Hepatic stellate cell (primary cell): ENCODE results near the gene ACTA2.

Source experiments
- DNase-seq: peaks from one replicate; pipeline ENCODE4 v3.0.0; 2011; ENCODE audit warnings: low spot score

Gene ACTA2

DNA sequence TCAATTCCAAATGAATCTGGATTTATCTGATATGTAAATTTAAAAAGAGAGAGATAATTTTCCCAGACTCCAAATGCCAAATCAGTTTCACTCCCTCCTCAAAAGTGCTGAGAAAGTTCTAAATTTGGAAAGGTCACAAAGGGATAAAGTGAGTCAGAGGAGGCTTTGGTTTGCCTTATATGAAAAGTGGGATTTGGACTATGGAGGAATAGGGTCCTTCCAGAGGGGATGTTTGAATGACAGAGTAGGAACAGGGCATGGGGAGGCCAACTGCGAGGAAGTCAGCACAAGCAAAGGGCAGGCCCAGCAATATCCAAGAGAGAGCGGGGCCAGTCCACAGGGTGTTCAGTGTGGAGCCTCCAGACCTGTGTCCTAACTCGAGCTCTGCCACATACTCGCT, 28.2 kb upstream of the ACTA2 start:
- DNase-seq = no peak

DNA sequence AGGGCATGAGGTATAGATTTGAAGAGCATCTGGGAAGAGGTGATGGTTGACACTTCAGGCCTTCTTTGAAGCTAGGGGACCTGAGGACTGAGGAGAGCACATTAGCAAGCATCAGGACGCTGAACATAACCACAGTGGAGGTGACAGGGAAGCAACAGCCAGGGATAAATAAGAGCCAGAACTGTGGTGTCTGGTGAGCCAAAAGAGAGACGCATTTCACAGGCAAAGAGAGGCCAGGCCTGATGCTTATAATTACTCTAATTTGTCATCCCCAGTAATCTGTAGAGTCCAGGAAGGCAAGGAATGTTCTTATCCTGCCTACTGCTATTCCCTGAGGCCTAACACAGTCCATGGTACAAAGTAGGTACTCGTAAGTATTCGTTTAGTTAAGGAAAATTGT, 27.7 kb upstream of the ACTA2 start:
- DNase-seq = no peak

DNA sequence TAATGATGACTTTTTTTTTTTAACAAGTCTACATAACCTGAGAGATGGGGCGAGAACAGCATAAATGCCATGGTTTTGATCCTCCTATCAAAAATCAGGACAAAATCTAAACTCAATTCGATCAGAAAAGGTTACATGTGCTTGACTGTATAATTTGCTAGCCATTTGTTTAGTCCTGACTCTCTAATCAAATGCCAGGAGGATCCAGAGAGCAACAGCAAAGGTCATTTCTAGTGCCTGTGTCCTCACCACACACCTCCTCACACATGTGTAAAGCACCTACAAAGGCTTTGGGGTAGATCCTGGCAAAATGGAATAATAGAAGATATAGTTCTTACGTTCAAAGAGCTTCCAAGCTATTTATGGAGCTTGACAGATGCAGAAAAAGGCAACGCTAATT, 27.0 kb upstream of the ACTA2 start:
- DNase-seq = no peak

DNA sequence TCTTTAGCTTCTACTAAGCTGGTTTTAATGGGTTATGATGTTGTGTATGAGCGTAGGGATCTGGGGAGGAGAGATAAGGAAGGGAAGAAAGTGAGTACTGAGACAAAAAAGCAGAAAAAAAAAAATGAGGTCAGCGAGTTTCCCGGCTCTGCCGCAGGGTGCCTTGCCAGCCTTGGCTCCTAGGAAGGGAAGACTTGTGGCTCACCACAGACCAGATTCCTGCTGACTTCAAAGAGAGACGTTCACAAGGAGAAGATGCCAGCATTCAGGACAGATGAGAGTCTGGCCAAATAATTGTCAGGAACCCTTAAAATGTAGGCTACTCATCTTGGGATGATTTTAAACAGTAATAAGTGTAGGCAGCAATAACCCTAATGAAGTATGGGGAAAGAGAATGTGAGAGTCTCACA, 26.6 kb upstream of the ACTA2 start:
- no peak for DNase-seq

DNA sequence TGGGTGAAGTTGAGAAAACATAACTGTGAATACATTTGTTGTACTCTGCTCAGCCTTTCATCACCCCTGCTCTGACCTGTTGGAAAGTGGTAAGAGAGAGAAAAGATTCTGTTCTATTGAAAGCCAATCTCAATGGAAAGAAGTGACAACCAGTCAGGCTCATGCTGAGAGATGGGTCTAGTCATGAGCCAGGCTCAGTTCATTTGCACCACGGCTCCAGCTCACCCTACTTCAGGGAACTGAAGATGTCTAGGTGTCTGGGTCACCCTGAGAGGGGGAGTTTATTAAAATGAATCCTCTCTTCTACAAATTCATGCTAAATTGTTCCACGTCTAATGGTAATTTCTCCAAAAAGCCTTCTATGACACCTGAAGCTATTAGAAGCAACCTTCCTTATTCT, 25.9 kb upstream of the ACTA2 start:
- no peak for DNase-seq

DNA sequence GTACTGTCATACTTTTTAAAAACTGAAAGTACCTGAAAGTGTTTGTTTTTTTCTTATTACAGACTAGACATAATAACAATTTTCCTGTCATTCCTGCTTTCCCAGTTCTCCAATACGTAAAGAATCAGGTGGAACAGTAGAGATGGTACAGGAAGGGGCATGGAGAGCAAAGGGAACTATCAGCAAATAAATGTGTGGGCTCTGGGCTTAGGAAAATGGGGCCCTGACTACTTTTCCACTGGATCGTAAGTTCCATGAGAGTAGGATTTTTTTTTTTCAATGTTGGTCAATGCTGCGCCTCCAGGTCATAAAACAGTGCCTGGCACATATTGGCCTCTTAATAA, 22.8 kb upstream of the ACTA2 start:
- no peak for DNase-seq

DNA sequence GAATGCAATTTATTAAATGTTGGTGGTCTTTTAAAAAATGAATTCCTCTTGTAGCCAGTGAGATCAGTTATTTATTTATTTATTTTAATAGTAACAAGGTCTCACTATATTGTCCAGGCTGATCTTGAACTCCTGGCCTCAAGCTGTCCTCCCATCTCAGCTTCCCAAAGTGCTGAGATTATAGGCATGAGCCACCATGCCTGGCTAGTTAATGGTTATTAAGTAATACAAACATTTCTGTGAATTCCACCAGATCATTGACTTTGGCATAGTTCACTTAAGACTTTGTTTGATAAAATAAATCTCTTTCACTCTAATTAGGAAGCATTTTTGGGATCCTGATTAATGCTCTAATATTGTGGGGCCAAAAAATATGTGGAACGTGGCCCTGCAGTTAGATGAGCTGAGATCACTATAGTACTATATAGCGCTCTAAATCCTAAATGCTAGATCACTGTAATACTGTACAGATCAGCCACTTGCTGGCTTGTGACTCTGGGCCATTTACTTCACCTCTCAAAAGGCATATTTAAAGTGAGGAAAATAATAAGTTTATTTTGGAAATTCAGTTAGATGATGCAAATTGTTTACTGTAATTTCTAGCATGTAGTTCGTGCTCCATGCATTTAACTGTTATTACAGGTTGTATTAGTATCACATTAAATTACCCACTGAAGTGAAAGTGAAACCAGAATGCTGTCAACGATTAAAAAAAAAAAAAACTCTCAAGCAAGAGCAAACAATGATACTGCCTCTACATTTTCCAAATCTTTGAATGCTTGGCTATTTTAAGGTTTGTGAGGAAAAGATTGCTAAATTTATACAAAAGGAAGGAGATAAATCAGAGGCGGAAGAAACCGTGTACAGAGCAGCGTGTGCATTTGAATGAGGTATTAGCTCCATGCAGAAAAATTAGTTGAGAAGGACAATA, 22.1 kb upstream of the ACTA2 start:
- no peak for DNase-seq

DNA sequence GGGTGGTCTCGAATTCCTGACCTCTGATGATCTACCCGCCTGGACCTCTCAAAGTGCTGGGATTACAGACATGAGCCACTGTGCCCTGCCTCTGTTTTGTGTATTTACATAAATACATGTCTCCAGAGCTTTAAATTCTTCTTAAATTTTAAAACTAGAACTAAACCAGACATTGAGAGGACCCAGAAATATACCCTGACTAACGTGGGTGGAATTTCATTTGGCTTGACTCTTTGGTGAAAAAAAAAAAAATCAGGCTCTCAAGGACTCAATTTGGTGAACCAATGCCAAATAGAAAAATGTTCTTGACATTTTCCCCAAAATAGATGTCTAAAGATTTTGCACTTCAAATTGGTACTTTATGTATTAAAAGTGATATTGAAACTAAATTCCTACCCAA, 21.4 kb upstream of the ACTA2 start:
- no peak for DNase-seq

DNA sequence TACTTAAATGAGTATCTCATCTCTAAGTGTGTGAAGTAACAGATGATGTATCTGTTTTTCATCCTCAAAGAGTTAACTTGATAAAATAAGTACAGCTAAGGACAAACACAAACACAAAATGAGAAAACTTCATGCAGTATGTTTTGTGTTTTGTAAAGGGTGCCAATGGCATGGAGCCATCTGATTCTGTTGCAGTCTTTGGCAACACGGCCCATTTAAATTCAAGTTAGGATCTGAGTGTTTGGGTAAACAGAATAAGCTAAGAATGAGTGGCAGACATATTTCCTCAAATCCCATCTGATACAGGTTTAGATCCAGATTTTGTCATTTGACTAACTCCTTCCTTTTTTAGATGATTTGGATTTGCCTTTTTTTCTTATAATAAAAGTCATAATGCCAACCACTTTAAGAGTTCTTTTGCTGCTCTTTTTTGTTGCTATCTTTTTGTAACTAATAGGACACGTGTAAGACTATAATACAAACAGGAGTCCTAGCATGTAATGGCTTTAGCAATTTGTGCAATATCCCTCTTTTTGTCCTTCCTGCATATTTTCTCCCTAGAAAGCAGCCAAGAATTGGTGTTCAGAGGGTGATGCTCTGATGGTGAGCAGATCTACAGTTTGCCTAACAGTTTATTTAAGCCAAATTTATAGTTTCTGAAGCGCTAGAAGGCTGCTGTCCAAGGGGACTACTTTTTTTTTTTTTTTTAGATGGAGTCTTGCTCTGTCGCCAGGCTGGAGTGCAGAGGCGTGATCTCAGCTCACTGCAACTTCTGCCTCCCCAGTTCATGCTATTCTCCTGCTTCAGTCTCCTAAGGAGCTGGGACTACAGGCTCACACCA, 18.9 kb upstream of the ACTA2 start:
- DNase-seq = no peak

DNA sequence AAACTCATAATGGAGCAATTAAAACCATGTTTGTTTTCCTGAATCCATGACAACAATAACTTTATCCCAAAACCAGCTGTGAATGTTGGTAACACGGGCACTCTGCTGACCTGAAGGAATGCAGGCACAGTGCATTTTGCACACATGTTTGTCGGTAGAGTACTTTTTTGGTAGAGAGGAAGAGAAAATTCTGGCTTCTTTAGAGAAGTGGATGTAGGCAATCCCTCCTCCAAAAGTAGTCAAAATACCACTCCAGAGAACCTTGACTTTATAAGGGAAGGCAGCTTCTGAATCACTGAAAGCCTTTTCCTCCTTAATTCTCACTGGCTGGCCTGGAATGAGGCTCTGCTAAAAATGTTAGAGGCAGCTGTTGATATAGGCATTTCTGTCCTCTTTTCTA, 15.8 kb upstream of the ACTA2 start:
- DNase-seq = no peak

DNA sequence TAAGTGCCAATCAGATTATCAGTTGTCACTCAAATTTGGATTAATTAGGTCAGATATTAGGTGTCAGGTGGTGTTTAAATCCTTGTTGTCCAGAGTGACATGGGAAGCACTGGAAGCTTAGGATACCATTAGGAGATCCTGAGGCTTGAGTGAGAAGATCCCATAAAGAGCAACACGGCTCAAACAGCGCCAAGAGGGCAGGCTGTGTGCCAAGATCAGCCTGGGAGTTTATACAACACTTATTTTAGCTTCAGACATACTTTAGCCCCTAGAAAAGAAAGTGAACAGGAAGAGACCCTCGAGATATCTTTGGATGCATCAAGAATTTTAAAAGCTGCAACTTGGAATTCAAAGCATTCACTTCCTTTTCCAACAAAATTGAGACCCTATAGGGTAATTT, 14.2 kb upstream of the ACTA2 start:
- DNase-seq = no peak

DNA sequence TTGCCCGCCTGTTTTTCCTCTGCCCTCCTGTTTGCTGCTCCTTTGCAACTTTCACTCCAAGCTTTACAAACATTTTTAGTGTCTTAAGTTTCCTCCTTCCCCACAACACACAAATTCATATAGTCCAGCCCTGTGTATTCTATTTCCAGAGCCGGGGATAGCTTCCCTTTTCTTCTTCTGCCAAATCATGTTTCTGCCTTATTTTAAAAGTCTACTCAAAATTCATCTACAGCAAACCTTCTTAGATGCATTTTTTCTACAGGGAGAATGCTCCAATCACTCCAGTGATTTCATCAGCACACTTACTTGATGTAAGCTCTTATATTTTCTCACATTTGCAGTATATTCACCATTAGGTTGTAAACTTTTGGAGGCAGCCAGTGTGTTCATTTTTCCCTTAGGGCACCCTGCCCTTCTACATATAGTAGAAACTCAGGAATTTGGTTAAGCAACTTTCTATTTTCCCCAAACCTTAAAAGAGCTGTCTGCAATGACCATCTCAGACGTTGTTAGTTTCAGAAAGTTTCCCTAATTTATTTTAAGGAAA, 12.4 kb upstream of the ACTA2 start:
- DNase-seq = no peak

DNA sequence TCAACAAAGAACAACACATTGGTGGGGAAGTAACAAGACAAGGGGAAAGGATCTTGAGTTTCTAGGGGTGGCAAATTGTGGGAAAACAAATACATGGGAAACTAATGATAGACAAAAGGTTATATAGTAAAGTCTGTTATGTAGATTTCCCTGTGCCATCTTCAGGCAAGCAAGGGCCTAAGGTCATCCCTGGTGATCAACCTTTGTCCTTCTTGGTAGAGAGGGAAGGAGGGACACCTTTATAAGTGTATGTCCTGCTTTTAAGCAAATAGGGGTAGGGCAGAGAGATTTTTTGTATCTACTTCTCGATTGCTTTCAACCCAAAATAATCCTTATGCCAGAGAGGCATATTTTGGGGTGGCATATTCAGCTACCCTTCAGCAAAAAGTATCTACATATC, 11.8 kb upstream of the ACTA2 start:
- no peak for DNase-seq

DNA sequence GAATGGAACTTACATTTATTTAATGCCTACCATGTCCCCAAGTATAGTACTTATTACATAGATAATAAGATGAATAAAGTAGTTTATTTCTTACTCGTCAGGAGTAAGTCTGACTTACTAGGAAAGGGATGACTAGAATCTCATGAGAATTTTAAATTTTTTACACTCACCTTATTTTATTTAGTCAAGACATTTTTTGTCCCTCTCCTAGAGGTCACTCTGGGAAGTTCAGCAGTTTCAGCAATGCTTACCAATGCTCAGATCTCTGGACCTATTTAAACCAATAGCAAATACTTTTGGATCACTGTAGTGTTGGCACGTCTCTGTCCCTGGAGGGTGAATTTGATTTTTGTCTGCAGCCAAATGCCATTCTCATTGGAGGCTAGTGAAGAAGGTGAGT, 10.7 kb upstream of the ACTA2 start:
- DNase-seq = no peak

DNA sequence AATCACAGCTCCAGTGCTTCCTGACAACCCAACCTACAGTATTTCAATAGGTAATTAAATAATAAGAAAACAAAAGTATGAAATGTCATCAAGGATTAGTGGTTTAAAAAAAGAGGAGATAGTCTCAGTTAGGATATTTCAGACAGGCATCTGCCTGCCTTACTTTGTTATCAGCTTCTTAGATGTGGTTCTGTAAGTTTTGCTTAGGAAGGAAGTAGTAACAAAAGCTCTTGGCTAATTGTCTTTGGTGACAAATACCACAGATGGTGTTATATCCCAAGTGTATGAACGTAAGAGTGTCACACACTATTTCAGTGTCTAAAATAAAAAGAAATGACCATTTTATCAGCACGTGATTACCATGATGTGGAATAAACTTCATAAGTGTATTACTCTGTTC, 9.8 kb upstream of the ACTA2 start:
- DNase-seq = no peak

DNA sequence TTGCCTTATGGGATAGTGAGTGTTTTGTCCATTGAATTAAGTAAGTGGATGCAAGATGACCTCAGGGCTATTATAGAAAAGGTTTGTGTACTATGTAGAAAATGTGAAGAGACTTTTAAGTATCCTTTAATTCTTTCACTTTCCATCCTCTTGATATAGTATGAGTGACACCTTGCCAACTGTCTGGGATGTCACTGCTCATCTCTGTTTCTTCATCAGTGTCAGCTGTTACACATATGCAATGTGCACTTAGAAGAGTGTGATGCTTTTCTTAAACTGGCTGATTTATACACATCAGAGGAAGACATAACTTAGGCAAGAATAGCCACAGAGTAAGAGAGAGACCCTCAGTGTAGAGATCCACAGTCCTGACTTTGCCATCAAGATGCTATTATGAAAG, 8.7 kb upstream of the ACTA2 start:
- no peak for DNase-seq

DNA sequence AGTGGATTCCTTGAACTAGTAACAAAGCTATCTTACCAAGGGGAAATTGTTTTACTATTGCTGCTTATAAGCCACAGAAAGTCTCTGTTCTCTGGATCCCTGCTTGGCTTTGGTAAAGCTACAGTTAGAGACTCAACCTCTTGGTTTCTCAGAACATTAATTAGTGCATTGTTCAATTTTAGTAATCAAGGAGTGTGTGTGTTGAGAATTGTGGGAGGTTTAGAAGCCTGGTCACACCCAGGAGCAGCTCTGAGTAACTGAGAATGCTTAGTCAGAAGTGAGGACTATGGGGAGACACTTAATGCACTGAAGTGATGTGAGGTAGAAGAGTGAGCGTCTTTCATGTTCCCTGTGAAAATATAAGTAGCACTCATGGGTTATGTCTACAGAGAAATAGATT, 8.2 kb upstream of the ACTA2 start:
- DNase-seq = no peak

DNA sequence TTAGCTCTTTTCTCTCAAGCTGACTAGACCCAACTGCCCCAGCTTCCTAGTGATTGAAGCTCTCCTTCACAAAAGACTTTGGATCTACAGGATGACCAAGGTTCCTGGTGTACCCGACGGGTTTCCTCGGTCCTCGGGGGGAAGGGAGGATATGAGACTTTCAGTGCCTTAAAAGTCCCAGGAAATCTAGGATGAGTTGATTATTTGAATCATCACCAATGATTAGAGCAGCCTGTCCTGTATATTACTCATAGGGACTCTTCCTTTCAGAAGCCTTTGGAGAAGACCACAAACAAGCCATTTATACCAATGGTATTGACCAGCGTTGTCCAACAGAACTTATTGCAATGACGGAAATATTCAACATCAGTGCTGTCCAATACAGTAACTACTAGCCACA, 6.1 kb upstream of the ACTA2 start:
- no peak for DNase-seq

DNA sequence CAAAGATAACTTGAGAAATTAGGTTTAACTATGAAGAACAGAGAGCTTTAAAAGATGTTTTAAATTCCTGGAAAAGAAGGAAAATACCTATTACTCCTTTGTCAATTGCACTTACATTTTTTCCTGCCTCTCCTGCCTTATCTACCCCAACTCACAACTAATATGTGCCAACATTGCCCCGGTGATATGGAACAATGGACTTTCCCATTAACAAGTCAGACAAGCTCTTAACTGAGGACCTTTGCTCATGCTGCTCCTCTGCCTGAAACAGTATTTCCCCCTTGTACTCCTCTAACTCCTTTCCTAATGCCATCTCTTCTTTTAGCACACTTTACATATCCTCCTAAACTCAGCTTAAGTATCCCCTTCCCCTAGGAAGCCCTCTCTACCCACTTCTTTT, 4.8 kb upstream of the ACTA2 start:
- no peak for DNase-seq

DNA sequence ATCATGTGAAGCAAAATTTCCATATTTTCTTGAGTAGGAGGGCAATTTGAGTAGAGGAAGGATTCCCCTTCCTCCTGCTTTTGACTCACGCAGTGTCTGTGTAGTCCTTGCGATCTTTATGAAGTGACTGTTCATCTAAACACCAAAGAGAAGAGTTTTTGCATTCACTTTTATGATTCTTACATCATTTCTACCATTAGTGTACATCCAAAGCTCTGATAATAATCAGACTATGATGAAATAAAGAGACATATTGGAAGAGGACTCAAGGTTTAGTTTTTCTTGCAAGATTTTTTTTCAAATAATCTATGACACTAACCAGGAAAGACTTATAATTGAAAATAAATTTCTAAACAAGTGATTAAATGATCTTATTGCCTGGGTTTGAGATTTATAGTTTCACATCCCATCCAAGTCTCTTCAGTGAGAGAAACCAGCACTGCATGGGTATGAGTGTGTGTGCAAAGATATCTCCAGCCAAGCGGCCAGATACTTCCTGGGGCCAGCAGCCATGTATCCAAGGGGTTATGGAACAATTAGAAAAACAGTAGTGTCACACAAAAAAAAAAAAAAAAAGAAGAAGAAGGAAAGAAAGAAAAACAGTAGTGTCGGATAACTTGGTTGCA, 2.0 kb upstream of the ACTA2 start:
- DNase-seq = no peak

DNA sequence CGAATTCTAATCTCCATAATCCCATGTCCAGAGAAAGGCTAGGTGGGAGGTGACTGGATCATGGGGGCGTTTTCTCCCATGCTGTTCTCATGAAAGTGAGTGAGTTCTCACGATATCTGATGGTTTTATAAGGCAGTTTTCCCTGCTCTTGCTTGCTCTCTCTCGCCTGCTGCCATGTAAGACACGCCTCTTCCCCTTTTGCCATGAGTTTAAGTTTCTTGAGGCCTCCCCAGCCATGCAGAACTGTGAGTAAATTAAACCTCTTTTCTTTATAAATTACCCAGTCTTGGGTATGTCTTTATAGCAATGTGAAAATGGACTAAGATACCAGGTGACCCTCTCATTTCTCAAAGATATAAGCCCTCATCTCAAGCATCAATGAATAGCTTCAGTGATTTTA, 1.1 kb upstream of the ACTA2 start:
- DNase-seq = no peak

DNA sequence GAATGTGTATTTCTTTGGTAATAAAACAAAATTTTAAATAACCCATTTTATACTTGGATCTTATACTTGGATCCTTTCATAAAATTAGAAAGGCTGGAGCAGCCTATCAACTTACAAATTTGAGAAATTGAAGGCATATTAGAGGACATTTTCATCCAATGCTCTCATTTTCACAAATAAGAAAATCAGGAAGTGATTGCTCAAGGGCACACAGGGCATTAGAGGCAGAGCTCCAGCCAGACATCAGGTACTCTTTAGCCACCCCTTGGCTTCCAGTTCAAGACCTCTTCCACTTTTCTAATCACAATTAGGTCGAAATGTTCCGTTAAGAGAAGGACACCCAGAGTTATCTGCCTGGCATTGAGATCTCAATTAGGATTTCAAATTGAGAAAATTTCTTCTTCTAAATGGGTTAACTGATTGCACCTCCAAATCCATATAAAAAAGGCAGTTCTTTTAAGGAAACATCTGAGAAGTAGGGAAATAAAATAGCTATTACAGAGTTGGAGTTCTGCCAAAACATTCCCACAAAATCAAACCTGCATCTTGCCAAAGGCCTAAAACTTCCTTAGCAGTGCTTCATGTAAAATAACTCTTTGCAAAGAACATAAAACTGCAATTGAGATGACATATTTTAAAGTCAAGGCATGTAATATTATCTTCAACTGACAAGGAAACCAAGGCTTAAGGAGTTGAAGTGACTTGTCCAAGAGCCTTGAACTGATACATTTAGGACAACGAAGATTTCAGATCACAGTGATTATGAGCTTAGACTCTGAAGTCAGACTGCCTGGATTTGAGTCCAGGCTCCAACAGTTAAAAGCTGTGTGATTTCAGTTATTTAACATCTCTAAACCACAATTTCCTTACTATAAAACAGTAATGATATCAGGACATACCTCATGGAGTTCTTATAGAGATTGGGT, 2.4 kb downstream of the ACTA2 start:
- no peak for DNase-seq
